Liver (tissue), 9 donors: ENCODE measurements around the gene KIRREL3. TPM values are rescaled to one million over a fixed set of nuclear protein-coding genes. Genes with fewer than 3 reads are reported as not detected.

Source experiments
- DNase-seq: peaks from one replicate; pipeline ENCODE4 v3.0.0-alpha.2; 2017; ENCODE audit warnings: low spot score
- H3K27ac ChIP-seq, 2 donors: one replicate each; pipeline ENCODE4 v1.7.0; 2013; ENCODE audit warnings: inconsistent platforms in 2 of 2, low read length in 2 of 2, control low read depth in 1 of 2, low read depth in 1 of 2, mild to moderate bottlenecking in 1 of 2
- H3K27me3 ChIP-seq, 4 donors: one replicate each; pipeline versions ENCODE4 v1.6.1 to v1.7.0; 2013; ENCODE audit warnings: low read length in 3 of 4, inconsistent platforms in 1 of 4, mild to moderate bottlenecking in 1 of 4, moderate library complexity in 1 of 4; ENCODE audit not compliant: control insufficient read depth in 4 of 4, insufficient read depth in 4 of 4
- H3K36me3 ChIP-seq, 4 donors: one replicate each; pipeline versions ENCODE4 v1.6.1 to v1.7.0; 2013; ENCODE audit warnings: low read length in 3 of 4, mild to moderate bottlenecking in 3 of 4, low read depth in 1 of 4, moderate library complexity in 1 of 4; ENCODE audit not compliant: control insufficient read depth in 4 of 4, insufficient read depth in 3 of 4
- H3K4me1 ChIP-seq, 4 donors: one replicate each; pipeline versions ENCODE4 v1.6.1 to v1.7.0; 2013; ENCODE audit warnings: low read length in 3 of 4, mild to moderate bottlenecking in 3 of 4, moderate library complexity in 1 of 4; ENCODE audit not compliant: control insufficient read depth in 4 of 4, insufficient read depth in 4 of 4
- H3K4me3 ChIP-seq, 3 donors: one replicate each; pipeline versions ENCODE4 v1.6.1 to v1.7.0; 2013; ENCODE audit warnings: low read length in 3 of 3, control low read depth in 1 of 3, low read depth in 1 of 3, mild to moderate bottlenecking in 1 of 3
- H3K9ac ChIP-seq, 2 donors: one replicate each; pipeline ENCODE4 v1.7.0; 2013; ENCODE audit warnings: low read length in 2 of 2, mild to moderate bottlenecking in 2 of 2, moderate library complexity in 2 of 2, control low read depth in 1 of 2, low read depth in 1 of 2
- H3K9me3 ChIP-seq, 4 donors: one replicate each; pipeline versions ENCODE4 v1.6.1 to v1.7.0; 2013; ENCODE audit warnings: low read length in 3 of 4; ENCODE audit not compliant: control insufficient read depth in 4 of 4
- EGR1 ChIP-seq, 2 donors: IDR thresholded peaks; 2 replicates each; pipeline ENCODE4 v1.6.1; 2016 to 2018; ENCODE audit warnings: antibody characterized with exemption in 2 of 2, low read depth in 2 of 2
- FOXA1 ChIP-seq: IDR thresholded peaks from 2 replicates; pipeline ENCODE4 v1.6.1; 2016; ENCODE audit warnings: antibody characterized with exemption
- FOXA2 ChIP-seq: IDR thresholded peaks from 2 replicates; pipeline ENCODE4 v1.6.1; 2016; ENCODE audit warnings: antibody characterized with exemption
- GABPA ChIP-seq, 2 donors: IDR thresholded peaks in 1 of 2; conservative IDR thresholded peaks in 1 of 2; 2 replicates each; pipeline ENCODE4 v1.6.1; 2016; ENCODE audit warnings: antibody characterized with exemption in 2 of 2, mild to moderate bottlenecking in 1 of 2, moderate library complexity in 1 of 2
- HNF4A ChIP-seq, 2 donors: conservative IDR thresholded peaks; 2 replicates each; pipeline ENCODE4 v1.6.1; 2016; ENCODE audit warnings: antibody characterized with exemption in 2 of 2, mild to moderate bottlenecking in 2 of 2
- HNF4G ChIP-seq: IDR thresholded peaks from 2 replicates; pipeline ENCODE4 v1.6.1; 2016; ENCODE audit warnings: antibody characterized with exemption
- JUND ChIP-seq, 2 donors: IDR thresholded peaks; 2 replicates each; pipeline ENCODE4 v1.6.1; 2016; ENCODE audit warnings: antibody characterized with exemption in 2 of 2
- MAX ChIP-seq: IDR thresholded peaks from 2 replicates; pipeline ENCODE4 v1.6.1; 2016; ENCODE audit warnings: antibody characterized with exemption
- NR2F2 ChIP-seq: IDR thresholded peaks from 2 replicates; pipeline ENCODE4 v1.6.1; 2016; ENCODE audit warnings: antibody characterized with exemption
- RAD21 ChIP-seq, 2 donors: IDR thresholded peaks; 2 replicates each; pipeline ENCODE4 v1.6.1; 2016; ENCODE audit warnings: antibody characterized with exemption in 2 of 2, mild to moderate bottlenecking in 2 of 2
- RXRA ChIP-seq, 2 donors: IDR thresholded peaks; 2 replicates each; pipeline ENCODE4 v1.6.1; 2017 to 2018; ENCODE audit warnings: antibody characterized with exemption in 2 of 2, mild to moderate bottlenecking in 1 of 2
- SP1 ChIP-seq: IDR thresholded peaks from 2 replicates; pipeline ENCODE4 v1.6.1; 2018; ENCODE audit warnings: antibody characterized with exemption, mild to moderate bottlenecking
- YY1 ChIP-seq: IDR thresholded peaks from 2 replicates; pipeline ENCODE4 v1.6.1; 2016; ENCODE audit warnings: antibody characterized with exemption, mild to moderate bottlenecking
- WGBS: extraction: QIAGEN DNeasy Blood & Tissue Kit; methylation state at CpG from one replicate; pipeline ENCODE4 v1.1.7; 2013; 5-methylcytosine and 5-hydroxymethylcytosine counted together
- polyA plus RNA-seq, 2 donors: library from polyadenylated mRNA; stranded (reverse) in 1 of 2; unstranded in 1 of 2; fragments of 200-250 nt in 1 of 2; fragments of >200 nt in 1 of 2; fragmentation: Nextera tagmentation in 1 of 2; extraction: Ambion mirVana in 1 of 2; gene quantifications; one replicate each; pipeline versions ENCODE4 v1.2.1 to v1.2.3, GENCODE V29; 2013 to 2015
- total RNA-seq, 2 donors: library from RNA; depleted of rRNA; stranded (reverse); fragments of >200 nt; gene quantifications; one replicate each; pipeline ENCODE4 v1.2.3, GENCODE V29; 2014
- TF ChIP-seq, protein P1 (sequence below): fragments of 150-350 bp; IDR thresholded peaks from 2 replicates; pipeline ENCODE4 v1.5.1; 2017; ENCODE audit warnings: improper control_type of control experiment, low read depth, low read length; ENCODE audit not compliant: missing input control
- TF ChIP-seq, protein P2 (sequence below): IDR thresholded peaks from 2 replicates; pipeline ENCODE4 v1.6.1; 2016; ENCODE audit warnings: antibody characterized with exemption, mild to moderate bottlenecking
- TF ChIP-seq, protein P3 (sequence below): IDR thresholded peaks from 2 replicates; pipeline ENCODE4 v1.6.1; 2016; ENCODE audit warnings: antibody characterized with exemption
- TF ChIP-seq, protein P4 (sequence below): IDR thresholded peaks from 2 replicates; pipeline ENCODE4 v1.6.1; 2016; ENCODE audit warnings: antibody characterized with exemption
- donor health status: healthy.
- donor health status: healthy.
- donor health status: healthy.
- donor health status: healthy.
- donor health status: healthy.

KIRREL3 gene
- total and polyA plus RNA-seq, 4 donors, result 0.03 to 0.29 (median 0.08) TPM; not detected in 1

- Histone ChIP-seq H3K27ac (no peak overlapping the region), H3K9me3 (no peaks in the 10 kb centered on the region)
These were observed 609.1 kb downstream of the KIRREL3 start for GRCh38 chr11:126391286-126391954.

More at GRCh38 chr11:126391286-126391954, 609.1 kb downstream of the KIRREL3 start:
- H3K9ac ChIP-seq, result no peak overlapping the region
- H3K36me3 ChIP-seq, result no peaks in the 10 kb centered on the region
- H3K4me3 ChIP-seq, result no peak overlapping the region
- WGBS, result 83% methylated on average over 7 of the region's 7 CpGs
- no peaks in the 10 kb centered on the region for H3K27me3 ChIP-seq
- H3K4me1 ChIP-seq, result peaks cover 5% of the 10 kb centered on the region in 4 donors
- TF ChIP-seq FOXA2 (no peak), YY1 (no peak), HNF4G (no peak), EGR1 (IDR thresholded peaks at IDR 0.05; ENCODE audit: low read depth in 2 of 2) (no peak), NR2F2 (no peak), RAD21 (IDR thresholded peaks at IDR 0.05) (no peak), GABPA (IDR thresholded peaks at IDR 0.05 in 1 of 2, conservative IDR thresholded peaks at IDR 0.05 in 1 of 2) (no peak), JUND (IDR thresholded peaks at IDR 0.05) (no peak), HNF4A (conservative IDR thresholded peaks at IDR 0.05) (no peak), FOXA1 (no peak), MAX (no peak), SP1 (no peak), RXRA (IDR thresholded peaks at IDR 0.05) (no peak)
- TF ChIP-seq, protein P1, sequence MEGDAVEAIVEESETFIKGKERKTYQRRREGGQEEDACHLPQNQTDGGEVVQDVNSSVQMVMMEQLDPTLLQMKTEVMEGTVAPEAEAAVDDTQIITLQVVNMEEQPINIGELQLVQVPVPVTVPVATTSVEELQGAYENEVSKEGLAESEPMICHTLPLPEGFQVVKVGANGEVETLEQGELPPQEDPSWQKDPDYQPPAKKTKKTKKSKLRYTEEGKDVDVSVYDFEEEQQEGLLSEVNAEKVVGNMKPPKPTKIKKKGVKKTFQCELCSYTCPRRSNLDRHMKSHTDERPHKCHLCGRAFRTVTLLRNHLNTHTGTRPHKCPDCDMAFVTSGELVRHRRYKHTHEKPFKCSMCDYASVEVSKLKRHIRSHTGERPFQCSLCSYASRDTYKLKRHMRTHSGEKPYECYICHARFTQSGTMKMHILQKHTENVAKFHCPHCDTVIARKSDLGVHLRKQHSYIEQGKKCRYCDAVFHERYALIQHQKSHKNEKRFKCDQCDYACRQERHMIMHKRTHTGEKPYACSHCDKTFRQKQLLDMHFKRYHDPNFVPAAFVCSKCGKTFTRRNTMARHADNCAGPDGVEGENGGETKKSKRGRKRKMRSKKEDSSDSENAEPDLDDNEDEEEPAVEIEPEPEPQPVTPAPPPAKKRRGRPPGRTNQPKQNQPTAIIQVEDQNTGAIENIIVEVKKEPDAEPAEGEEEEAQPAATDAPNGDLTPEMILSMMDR, result no peak
- TF ChIP-seq, protein P2, sequence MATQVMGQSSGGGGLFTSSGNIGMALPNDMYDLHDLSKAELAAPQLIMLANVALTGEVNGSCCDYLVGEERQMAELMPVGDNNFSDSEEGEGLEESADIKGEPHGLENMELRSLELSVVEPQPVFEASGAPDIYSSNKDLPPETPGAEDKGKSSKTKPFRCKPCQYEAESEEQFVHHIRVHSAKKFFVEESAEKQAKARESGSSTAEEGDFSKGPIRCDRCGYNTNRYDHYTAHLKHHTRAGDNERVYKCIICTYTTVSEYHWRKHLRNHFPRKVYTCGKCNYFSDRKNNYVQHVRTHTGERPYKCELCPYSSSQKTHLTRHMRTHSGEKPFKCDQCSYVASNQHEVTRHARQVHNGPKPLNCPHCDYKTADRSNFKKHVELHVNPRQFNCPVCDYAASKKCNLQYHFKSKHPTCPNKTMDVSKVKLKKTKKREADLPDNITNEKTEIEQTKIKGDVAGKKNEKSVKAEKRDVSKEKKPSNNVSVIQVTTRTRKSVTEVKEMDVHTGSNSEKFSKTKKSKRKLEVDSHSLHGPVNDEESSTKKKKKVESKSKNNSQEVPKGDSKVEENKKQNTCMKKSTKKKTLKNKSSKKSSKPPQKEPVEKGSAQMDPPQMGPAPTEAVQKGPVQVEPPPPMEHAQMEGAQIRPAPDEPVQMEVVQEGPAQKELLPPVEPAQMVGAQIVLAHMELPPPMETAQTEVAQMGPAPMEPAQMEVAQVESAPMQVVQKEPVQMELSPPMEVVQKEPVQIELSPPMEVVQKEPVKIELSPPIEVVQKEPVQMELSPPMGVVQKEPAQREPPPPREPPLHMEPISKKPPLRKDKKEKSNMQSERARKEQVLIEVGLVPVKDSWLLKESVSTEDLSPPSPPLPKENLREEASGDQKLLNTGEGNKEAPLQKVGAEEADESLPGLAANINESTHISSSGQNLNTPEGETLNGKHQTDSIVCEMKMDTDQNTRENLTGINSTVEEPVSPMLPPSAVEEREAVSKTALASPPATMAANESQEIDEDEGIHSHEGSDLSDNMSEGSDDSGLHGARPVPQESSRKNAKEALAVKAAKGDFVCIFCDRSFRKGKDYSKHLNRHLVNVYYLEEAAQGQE, result no peak
- TF ChIP-seq, protein P3, sequence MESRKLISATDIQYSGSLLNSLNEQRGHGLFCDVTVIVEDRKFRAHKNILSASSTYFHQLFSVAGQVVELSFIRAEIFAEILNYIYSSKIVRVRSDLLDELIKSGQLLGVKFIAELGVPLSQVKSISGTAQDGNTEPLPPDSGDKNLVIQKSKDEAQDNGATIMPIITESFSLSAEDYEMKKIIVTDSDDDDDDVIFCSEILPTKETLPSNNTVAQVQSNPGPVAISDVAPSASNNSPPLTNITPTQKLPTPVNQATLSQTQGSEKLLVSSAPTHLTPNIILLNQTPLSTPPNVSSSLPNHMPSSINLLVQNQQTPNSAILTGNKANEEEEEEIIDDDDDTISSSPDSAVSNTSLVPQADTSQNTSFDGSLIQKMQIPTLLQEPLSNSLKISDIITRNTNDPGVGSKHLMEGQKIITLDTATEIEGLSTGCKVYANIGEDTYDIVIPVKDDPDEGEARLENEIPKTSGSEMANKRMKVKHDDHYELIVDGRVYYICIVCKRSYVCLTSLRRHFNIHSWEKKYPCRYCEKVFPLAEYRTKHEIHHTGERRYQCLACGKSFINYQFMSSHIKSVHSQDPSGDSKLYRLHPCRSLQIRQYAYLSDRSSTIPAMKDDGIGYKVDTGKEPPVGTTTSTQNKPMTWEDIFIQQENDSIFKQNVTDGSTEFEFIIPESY, result no peak
- TF ChIP-seq, protein P4, sequence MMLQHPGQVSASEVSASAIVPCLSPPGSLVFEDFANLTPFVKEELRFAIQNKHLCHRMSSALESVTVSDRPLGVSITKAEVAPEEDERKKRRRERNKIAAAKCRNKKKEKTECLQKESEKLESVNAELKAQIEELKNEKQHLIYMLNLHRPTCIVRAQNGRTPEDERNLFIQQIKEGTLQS, result no peak
- DNase-seq, result no peak
